ENCODE results near the gene SCIMP.

GRCh38 chr17:5209396-5209795 lies 25.3 kb downstream of the SCIMP start:
- TF ChIP-seq, protein P1, sequence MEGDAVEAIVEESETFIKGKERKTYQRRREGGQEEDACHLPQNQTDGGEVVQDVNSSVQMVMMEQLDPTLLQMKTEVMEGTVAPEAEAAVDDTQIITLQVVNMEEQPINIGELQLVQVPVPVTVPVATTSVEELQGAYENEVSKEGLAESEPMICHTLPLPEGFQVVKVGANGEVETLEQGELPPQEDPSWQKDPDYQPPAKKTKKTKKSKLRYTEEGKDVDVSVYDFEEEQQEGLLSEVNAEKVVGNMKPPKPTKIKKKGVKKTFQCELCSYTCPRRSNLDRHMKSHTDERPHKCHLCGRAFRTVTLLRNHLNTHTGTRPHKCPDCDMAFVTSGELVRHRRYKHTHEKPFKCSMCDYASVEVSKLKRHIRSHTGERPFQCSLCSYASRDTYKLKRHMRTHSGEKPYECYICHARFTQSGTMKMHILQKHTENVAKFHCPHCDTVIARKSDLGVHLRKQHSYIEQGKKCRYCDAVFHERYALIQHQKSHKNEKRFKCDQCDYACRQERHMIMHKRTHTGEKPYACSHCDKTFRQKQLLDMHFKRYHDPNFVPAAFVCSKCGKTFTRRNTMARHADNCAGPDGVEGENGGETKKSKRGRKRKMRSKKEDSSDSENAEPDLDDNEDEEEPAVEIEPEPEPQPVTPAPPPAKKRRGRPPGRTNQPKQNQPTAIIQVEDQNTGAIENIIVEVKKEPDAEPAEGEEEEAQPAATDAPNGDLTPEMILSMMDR (IDR thresholded peaks at IDR 0.05 in 4 of 5, conservative IDR thresholded peaks at IDR 0.05 in 1 of 5): no peak
- TF ChIP-seq POLR2A (IDR thresholded peaks at IDR 0.05): no peak

Data from gastrocnemius medialis (tissue), 4 donors.